Measurements from ENCODE around the gene PTPRN2.
"Not testable (repeated sequence)": the region's sequence is repeated elsewhere in the genome, so short reads cannot be mapped to it uniquely, and the experiment has no call there.

- not testable (repeated sequence) for TF ChIP-seq CTCF (IDR thresholded peaks at IDR 0.05; ENCODE audit: low read depth, low read length); POLR2A (IDR thresholded peaks at IDR 0.05; ENCODE audit: extremely low read depth, insufficient read length); MYC (IDR thresholded peaks at IDR 0.05; ENCODE audit: low read depth, low read length)
- TF ChIP-seq, protein P1, sequence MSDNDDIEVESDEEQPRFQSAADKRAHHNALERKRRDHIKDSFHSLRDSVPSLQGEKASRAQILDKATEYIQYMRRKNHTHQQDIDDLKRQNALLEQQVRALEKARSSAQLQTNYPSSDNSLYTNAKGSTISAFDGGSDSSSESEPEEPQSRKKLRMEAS (IDR thresholded peaks at IDR 0.05; ENCODE audit: low read depth, low read length) = not testable (repeated sequence)
These were observed 64.3 kb downstream of the PTPRN2 start for GRCh38 chr7:158523165-158523856.
